ENCODE measurements around the gene SMARCAD1.
A peak's percentile ranks its signal among the peaks of the same experiment; 100 is the strongest.

Gene SMARCAD1

GRCh38 chr4:94168321-94168720, 39.3 kb upstream of the SMARCAD1 start:
- ChIA-PET POLR2A (no interaction called here), CTCF (no interaction called here)
- no peak for TF ChIP-seq CTCF (IDR thresholded peaks at IDR 0.05; ENCODE audit: insufficient read depth, low read length, missing control alignments)
- H3K4me3 ChIP-seq (ENCODE audit: low read depth, low read length): no peak overlapping the region
- peak; percentile 3 for DNase-seq (ENCODE audit: low read depth, low spot score)

- H3K4me3 ChIP-seq (ENCODE audit: low read depth, low read length): no peak overlapping the region
- ChIA-PET CTCF (no interaction called here), POLR2A (no interaction called here)
- no peak for TF ChIP-seq CTCF (IDR thresholded peaks at IDR 0.05; ENCODE audit: insufficient read depth, low read length, missing control alignments)
- no peak for DNase-seq (ENCODE audit: low read depth, low spot score)
Observed at GRCh38 chr4:94169803-94170372, 37.8 kb upstream of the SMARCAD1 start.

- POLR2A ChIA-PET: no interaction called here
- DNase-seq (ENCODE audit: low read depth, low spot score): no peak
- no peak overlapping the region for H3K4me3 ChIP-seq (ENCODE audit: low read depth, low read length)
- TF ChIP-seq CTCF (IDR thresholded peaks at IDR 0.05; ENCODE audit: insufficient read depth, low read length, missing control alignments): no peak
- CTCF ChIA-PET: no interaction called here
Observed at GRCh38 chr4:94171616-94172015, 36.0 kb upstream of the SMARCAD1 start.

GRCh38 chr4:94175553-94176261, 32.0 kb upstream of the SMARCAD1 start:
- DNase-seq (ENCODE audit: low read depth, low spot score): no peak
- ChIA-PET CTCF (no interaction called here), POLR2A (no interaction called here)
- H3K4me3 ChIP-seq (ENCODE audit: low read depth, low read length): no peak overlapping the region
- no peak for TF ChIP-seq CTCF (IDR thresholded peaks at IDR 0.05; ENCODE audit: insufficient read depth, low read length, missing control alignments)

- ChIA-PET CTCF (no interaction called here), POLR2A (no interaction called here)
- no peak overlapping the region for H3K4me3 ChIP-seq (ENCODE audit: low read depth, low read length)
- no peak for TF ChIP-seq CTCF (IDR thresholded peaks at IDR 0.05; ENCODE audit: insufficient read depth, low read length, missing control alignments)
- no peak for DNase-seq (ENCODE audit: low read depth, low spot score)
Observed at GRCh38 chr4:94177822-94178221, 29.8 kb upstream of the SMARCAD1 start.

GRCh38 chr4:94181815-94182214, 25.9 kb upstream of the SMARCAD1 start:
- no peak for TF ChIP-seq CTCF (IDR thresholded peaks at IDR 0.05; ENCODE audit: insufficient read depth, low read length, missing control alignments)
- POLR2A ChIA-PET: no interaction called here
- CTCF ChIA-PET: no interaction called here
- no peak for DNase-seq (ENCODE audit: low read depth, low spot score)
- no peak overlapping the region for H3K4me3 ChIP-seq (ENCODE audit: low read depth, low read length)

All from AG04449 (cell line).